ENCODE measurements around the gene TBC1D14. TPM values are rescaled to one million over a fixed set of nuclear protein-coding genes. Genes with fewer than 3 reads are reported as not detected.

TBC1D14 gene
- total RNA-seq, 2 experiments from 2014 or later, result 38.4 to 44.1 TPM

- BruUV-seq (replicated peaks), result no TSS peak
- Histone ChIP-seq H3K9me2 (ENCODE audit: insufficient read depth, low read length) (no peaks in the 10 kb centered on the region), H3K27ac (ENCODE audit: low read depth, low read length, poor library complexity, severe bottlenecking) (no peak overlapping the region), H2AFZ (ENCODE audit: low read length) (no peak overlapping the region), H3K9me3 (ENCODE audit: low read length) (no peaks in the 10 kb centered on the region), H3K4me3 (ENCODE audit: low read depth, low read length, poor library complexity, severe bottlenecking) (no peak overlapping the region), H3K79me2 (ENCODE audit: insufficient read depth, low read depth, low read length) (no peaks in the 10 kb centered on the region), H3K36me3 (ENCODE audit: insufficient read depth, low read length) (peaks cover 33% of the 10 kb centered on the region; the same call in 1 of the 2 replicates), H4K20me1 (ENCODE audit: insufficient read depth, low read length) (no peaks in the 10 kb centered on the region), H3K4me1 (ENCODE audit: insufficient read depth, low read length, poor library complexity, severe bottlenecking) (no peaks in the 10 kb centered on the region), H3K4me2 (ENCODE audit: low read length) (no peak overlapping the region)
- intact Hi-C loops (cut with micrococcal nuclease; ENCODE audit: unreplicated experiment), result no loop called here
- DNase-seq (ENCODE audit: low spot score), result no peak
- POLR2A ChIA-PET, result no interaction called here
- CTCF ChIA-PET (ENCODE audit: unreplicated experiment), result no interaction called here
- TF ChIP-seq CTCF (conservative IDR thresholded peaks at IDR 0.05; ENCODE audit: low read length) (no peak), EZH2phosphoT487 (IDR thresholded peaks at IDR 0.05; ENCODE audit: borderline replicate concordance, low read depth, low read length) (no peak)
Observed at GRCh38 chr4:6877067-6877466, 32.6 kb upstream of the TBC1D14 start.

- Histone ChIP-seq H2AFZ (ENCODE audit: low read length) (no peak overlapping the region), H3K4me1 (ENCODE audit: insufficient read depth, low read length, poor library complexity, severe bottlenecking) (no peaks in the 10 kb centered on the region), H3K27ac (ENCODE audit: low read depth, low read length, poor library complexity, severe bottlenecking) (no peak overlapping the region), H3K79me2 (ENCODE audit: insufficient read depth, low read depth, low read length) (no peaks in the 10 kb centered on the region), H4K20me1 (ENCODE audit: insufficient read depth, low read length) (no peaks in the 10 kb centered on the region), H3K9me2 (ENCODE audit: insufficient read depth, low read length) (no peaks in the 10 kb centered on the region), H3K36me3 (ENCODE audit: insufficient read depth, low read length) (peaks cover 33% of the 10 kb centered on the region; the same call in 1 of the 2 replicates), H3K4me2 (ENCODE audit: low read length) (no peak overlapping the region), H3K4me3 (ENCODE audit: low read depth, low read length, poor library complexity, severe bottlenecking) (no peak overlapping the region), H3K9me3 (ENCODE audit: low read length) (no peaks in the 10 kb centered on the region)
- BruUV-seq (replicated peaks), result no TSS peak
- TF ChIP-seq CTCF (conservative IDR thresholded peaks at IDR 0.05; ENCODE audit: low read length) (no peak), EZH2phosphoT487 (IDR thresholded peaks at IDR 0.05; ENCODE audit: borderline replicate concordance, low read depth, low read length) (no peak)
- no peak for DNase-seq (ENCODE audit: low spot score)
- ChIA-PET CTCF (ENCODE audit: unreplicated experiment) (no interaction called here), POLR2A (interaction anchor here (0.6 kb wide), 1 partner anchor 21 kb away, joined by 3 read pairs; no protein-coding TSS in a partner anchor)
- intact Hi-C loops (cut with micrococcal nuclease; ENCODE audit: unreplicated experiment), result no loop called here
Observed at GRCh38 chr4:6878451-6879059, 31.1 kb upstream of the TBC1D14 start.

DNA sequence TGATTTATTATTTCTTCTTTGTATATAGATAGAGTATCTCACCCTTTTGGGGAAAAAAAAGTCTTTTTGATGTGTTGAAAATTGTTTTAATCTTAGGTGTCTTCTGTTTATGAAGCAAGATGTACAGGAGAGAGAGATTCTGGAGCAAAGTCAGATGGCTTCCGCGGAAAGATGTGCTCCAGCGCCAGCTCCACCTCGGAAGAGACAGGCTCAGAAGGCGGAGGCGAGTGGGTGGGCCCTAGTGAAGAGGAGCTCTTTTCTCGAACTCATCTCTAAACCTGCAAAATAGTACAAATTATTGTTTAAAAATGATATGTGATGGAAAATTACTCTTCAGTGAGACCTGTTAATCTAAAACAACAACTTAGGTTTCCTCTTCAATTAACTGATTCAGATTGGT is 28.9 kb upstream of the TBC1D14 start:
- no peak overlapping the region for H2AFZ ChIP-seq (ENCODE audit: low read length)
- no peaks in the 10 kb centered on the region for H3K4me1 ChIP-seq (ENCODE audit: insufficient read depth, low read length, poor library complexity, severe bottlenecking)
- no peaks in the 10 kb centered on the region for H4K20me1 ChIP-seq (ENCODE audit: insufficient read depth, low read length)
- peaks cover 33% of the 10 kb centered on the region; the same call in 1 of the 2 replicates for H3K36me3 ChIP-seq (ENCODE audit: insufficient read depth, low read length)
- no peaks in the 10 kb centered on the region for H3K9me3 ChIP-seq (ENCODE audit: low read length)
- H3K4me2 ChIP-seq (ENCODE audit: low read length), result no peak overlapping the region
- intact Hi-C loops (cut with micrococcal nuclease; ENCODE audit: unreplicated experiment), result no loop called here
- ChIA-PET POLR2A (interaction anchor here (0.7 to 1.0 kb wide), 2 partner anchors 114 to 215 kb away, joined by 3 read pairs; no protein-coding TSS in a partner anchor), CTCF (ENCODE audit: unreplicated experiment) (no interaction called here)
- DNase-seq (ENCODE audit: low spot score), result no peak
- H3K9me2 ChIP-seq (ENCODE audit: insufficient read depth, low read length), result no peaks in the 10 kb centered on the region
- TF ChIP-seq CTCF (conservative IDR thresholded peaks at IDR 0.05; ENCODE audit: low read length) (no peak), EZH2phosphoT487 (IDR thresholded peaks at IDR 0.05; ENCODE audit: borderline replicate concordance, low read depth, low read length) (no peak)
- no TSS peak for BruUV-seq (replicated peaks)
- H3K4me3 ChIP-seq (ENCODE audit: low read depth, low read length, poor library complexity, severe bottlenecking), result no peak overlapping the region
- no peaks in the 10 kb centered on the region for H3K79me2 ChIP-seq (ENCODE audit: insufficient read depth, low read depth, low read length)
- H3K27ac ChIP-seq (ENCODE audit: low read depth, low read length, poor library complexity, severe bottlenecking), result no peak overlapping the region
